Nephron progenitor cell (in vitro differentiated cells): ENCODE data around the gene TIGD3.
A peak's percentile ranks its signal among the peaks of the same experiment; 100 is the strongest.

Experiments
- DNase-seq: peaks from one replicate; pipeline ENCODE4 v3.0.0; 2021
- H3K27ac Mint-ChIP-seq: 2 replicates; pipeline ENCODE4 v1.8.0; 2021; ENCODE audit warnings: mild to moderate bottlenecking, moderate library complexity, mixed read lengths
- H3K27me3 Mint-ChIP-seq: 2 replicates; pipeline ENCODE4 v1.8.0; 2021; ENCODE audit warnings: mild to moderate bottlenecking, low read depth, mixed read lengths; ENCODE audit not compliant: poor library complexity
- H3K36me3 Mint-ChIP-seq: 2 replicates; pipeline ENCODE4 v1.8.0; 2021; ENCODE audit warnings: low read depth, mixed read lengths
- H3K4me1 Mint-ChIP-seq: 2 replicates; pipeline ENCODE4 v1.8.0; 2021; ENCODE audit warnings: mixed read lengths
- H3K4me3 Mint-ChIP-seq: 2 replicates; pipeline ENCODE4 v1.8.0; 2021; ENCODE audit warnings: mild to moderate bottlenecking, moderate library complexity, mixed read lengths
- H3K9me3 Mint-ChIP-seq: 2 replicates; pipeline ENCODE4 v1.8.0; 2021; ENCODE audit warnings: mild to moderate bottlenecking, moderate library complexity, mixed read lengths
- CTCF ChIP-seq: fragments of 200-600 bp; sonication (generic); IDR thresholded peaks from 2 replicates; pipeline ENCODE4 v1.5.0; 2021; ENCODE audit warnings: antibody characterized with exemption

TIGD3 gene

GRCh38 chr11:65401073-65401802 is 46.7 kb downstream of the TIGD3 start:
- peak overlapping the region; percentile 31 for H3K27ac Mint-ChIP-seq
- H3K27me3 Mint-ChIP-seq = no peaks in the 10 kb centered on the region

GRCh38 chr11:65401803-65402248 is 47.3 kb downstream of the TIGD3 start:
- no peak for DNase-seq
- TF ChIP-seq CTCF = no peak
- Mint-ChIP-seq H3K4me3 (no peak overlapping the region), H3K27me3 (no peaks in the 10 kb centered on the region), H3K27ac (peak overlapping the region; percentile 31), H3K9me3 (no peaks in the 10 kb centered on the region), H3K36me3 (peaks cover 16% of the 10 kb centered on the region), H3K4me1 (peaks cover 30% of the 10 kb centered on the region)

More at GRCh38 chr11:65401073-65401802, 46.7 kb downstream of the TIGD3 start:
- Mint-ChIP-seq H3K4me1 (peaks cover 30% of the 10 kb centered on the region), H3K36me3 (peaks cover 16% of the 10 kb centered on the region), H3K9me3 (no peaks in the 10 kb centered on the region), H3K4me3 (no peak overlapping the region)
- no peak for TF ChIP-seq CTCF
- no peak for DNase-seq

- Mint-ChIP-seq H3K4me1 (peaks cover 24% of the 10 kb centered on the region), H3K27ac (no peak overlapping the region), H3K36me3 (peaks cover 9% of the 10 kb centered on the region)
Observed at GRCh38 chr11:65402790-65403189, 48.2 kb downstream of the TIGD3 start.

GRCh38 chr11:65403607-65404121 is 49.1 kb downstream of the TIGD3 start:
- no peak for DNase-seq
- Mint-ChIP-seq H3K36me3 (peaks cover 10% of the 10 kb centered on the region), H3K9me3 (no peaks in the 10 kb centered on the region), H3K4me1 (peaks cover 19% of the 10 kb centered on the region), H3K27ac (no peak overlapping the region), H3K27me3 (no peaks in the 10 kb centered on the region), H3K4me3 (no peak overlapping the region)
- TF ChIP-seq CTCF = no peak

More at GRCh38 chr11:65402790-65403189, 48.2 kb downstream of the TIGD3 start:
- no peak for DNase-seq
- no peak for TF ChIP-seq CTCF
- Mint-ChIP-seq H3K27me3 (no peaks in the 10 kb centered on the region), H3K9me3 (no peaks in the 10 kb centered on the region), H3K4me3 (no peak overlapping the region)

- DNase-seq = no peak
- no peaks in the 10 kb centered on the region for H3K27me3 Mint-ChIP-seq
- peaks cover 17% of the 10 kb centered on the region for H3K4me1 Mint-ChIP-seq
- peaks cover 15% of the 10 kb centered on the region for H3K36me3 Mint-ChIP-seq
- no peak overlapping the region for H3K27ac Mint-ChIP-seq
- no peak overlapping the region for H3K4me3 Mint-ChIP-seq
- TF ChIP-seq CTCF = no peak
- H3K9me3 Mint-ChIP-seq = no peaks in the 10 kb centered on the region
Observed at GRCh38 chr11:65404210-65404609, 49.7 kb downstream of the TIGD3 start.
